Liver (tissue), 9 donors: ENCODE data around the gene BARHL1. TPM values are rescaled to one million over a fixed set of nuclear protein-coding genes. Genes with fewer than 3 reads are reported as not detected.

Source experiments
- DNase-seq: peaks from one replicate; pipeline ENCODE4 v3.0.0-alpha.2; 2017; ENCODE audit warnings: low spot score
- H3K27ac ChIP-seq, 2 donors: one replicate each; pipeline ENCODE4 v1.7.0; 2013; ENCODE audit warnings: inconsistent platforms in 2 of 2, low read length in 2 of 2, control low read depth in 1 of 2, low read depth in 1 of 2, mild to moderate bottlenecking in 1 of 2
- H3K27me3 ChIP-seq, 4 donors: one replicate each; pipeline versions ENCODE4 v1.6.1 to v1.7.0; 2013; ENCODE audit warnings: low read length in 3 of 4, inconsistent platforms in 1 of 4, mild to moderate bottlenecking in 1 of 4, moderate library complexity in 1 of 4; ENCODE audit not compliant: control insufficient read depth in 4 of 4, insufficient read depth in 4 of 4
- H3K36me3 ChIP-seq, 4 donors: one replicate each; pipeline versions ENCODE4 v1.6.1 to v1.7.0; 2013; ENCODE audit warnings: low read length in 3 of 4, mild to moderate bottlenecking in 3 of 4, low read depth in 1 of 4, moderate library complexity in 1 of 4; ENCODE audit not compliant: control insufficient read depth in 4 of 4, insufficient read depth in 3 of 4
- H3K4me1 ChIP-seq, 4 donors: one replicate each; pipeline versions ENCODE4 v1.6.1 to v1.7.0; 2013; ENCODE audit warnings: low read length in 3 of 4, mild to moderate bottlenecking in 3 of 4, moderate library complexity in 1 of 4; ENCODE audit not compliant: control insufficient read depth in 4 of 4, insufficient read depth in 4 of 4
- H3K4me3 ChIP-seq, 3 donors: one replicate each; pipeline versions ENCODE4 v1.6.1 to v1.7.0; 2013; ENCODE audit warnings: low read length in 3 of 3, control low read depth in 1 of 3, low read depth in 1 of 3, mild to moderate bottlenecking in 1 of 3
- H3K9ac ChIP-seq, 2 donors: one replicate each; pipeline ENCODE4 v1.7.0; 2013; ENCODE audit warnings: low read length in 2 of 2, mild to moderate bottlenecking in 2 of 2, moderate library complexity in 2 of 2, control low read depth in 1 of 2, low read depth in 1 of 2
- H3K9me3 ChIP-seq, 4 donors: one replicate each; pipeline versions ENCODE4 v1.6.1 to v1.7.0; 2013; ENCODE audit warnings: low read length in 3 of 4; ENCODE audit not compliant: control insufficient read depth in 4 of 4
- EGR1 ChIP-seq, 2 donors: IDR thresholded peaks; 2 replicates each; pipeline ENCODE4 v1.6.1; 2016 to 2018; ENCODE audit warnings: antibody characterized with exemption in 2 of 2, low read depth in 2 of 2
- FOXA1 ChIP-seq: IDR thresholded peaks from 2 replicates; pipeline ENCODE4 v1.6.1; 2016; ENCODE audit warnings: antibody characterized with exemption
- FOXA2 ChIP-seq: IDR thresholded peaks from 2 replicates; pipeline ENCODE4 v1.6.1; 2016; ENCODE audit warnings: antibody characterized with exemption
- GABPA ChIP-seq, 2 donors: IDR thresholded peaks in 1 of 2; conservative IDR thresholded peaks in 1 of 2; 2 replicates each; pipeline ENCODE4 v1.6.1; 2016; ENCODE audit warnings: antibody characterized with exemption in 2 of 2, mild to moderate bottlenecking in 1 of 2, moderate library complexity in 1 of 2
- HNF4A ChIP-seq, 2 donors: conservative IDR thresholded peaks; 2 replicates each; pipeline ENCODE4 v1.6.1; 2016; ENCODE audit warnings: antibody characterized with exemption in 2 of 2, mild to moderate bottlenecking in 2 of 2
- HNF4G ChIP-seq: IDR thresholded peaks from 2 replicates; pipeline ENCODE4 v1.6.1; 2016; ENCODE audit warnings: antibody characterized with exemption
- JUND ChIP-seq, 2 donors: IDR thresholded peaks; 2 replicates each; pipeline ENCODE4 v1.6.1; 2016; ENCODE audit warnings: antibody characterized with exemption in 2 of 2
- NR2F2 ChIP-seq: IDR thresholded peaks from 2 replicates; pipeline ENCODE4 v1.6.1; 2016; ENCODE audit warnings: antibody characterized with exemption
- RAD21 ChIP-seq, 2 donors: IDR thresholded peaks; 2 replicates each; pipeline ENCODE4 v1.6.1; 2016; ENCODE audit warnings: antibody characterized with exemption in 2 of 2, mild to moderate bottlenecking in 2 of 2
- RXRA ChIP-seq, 2 donors: IDR thresholded peaks; 2 replicates each; pipeline ENCODE4 v1.6.1; 2017 to 2018; ENCODE audit warnings: antibody characterized with exemption in 2 of 2, mild to moderate bottlenecking in 1 of 2
- SP1 ChIP-seq: IDR thresholded peaks from 2 replicates; pipeline ENCODE4 v1.6.1; 2018; ENCODE audit warnings: antibody characterized with exemption, mild to moderate bottlenecking
- TAF1 ChIP-seq: conservative IDR thresholded peaks from 2 replicates; pipeline ENCODE4 v1.6.1; 2016; ENCODE audit warnings: antibody characterized with exemption, mild to moderate bottlenecking
- YY1 ChIP-seq: IDR thresholded peaks from 2 replicates; pipeline ENCODE4 v1.6.1; 2016; ENCODE audit warnings: antibody characterized with exemption, mild to moderate bottlenecking
- WGBS: extraction: QIAGEN DNeasy Blood & Tissue Kit; methylation state at CpG from one replicate; pipeline ENCODE4 v1.1.7; 2013; 5-methylcytosine and 5-hydroxymethylcytosine counted together
- polyA plus RNA-seq, 2 donors: library from polyadenylated mRNA; stranded (reverse) in 1 of 2; unstranded in 1 of 2; fragments of 200-250 nt in 1 of 2; fragments of >200 nt in 1 of 2; fragmentation: Nextera tagmentation in 1 of 2; extraction: Ambion mirVana in 1 of 2; gene quantifications; one replicate each; pipeline versions ENCODE4 v1.2.1 to v1.2.3, GENCODE V29; 2013 to 2015
- total RNA-seq, 2 donors: library from RNA; depleted of rRNA; stranded (reverse); fragments of >200 nt; gene quantifications; one replicate each; pipeline ENCODE4 v1.2.3, GENCODE V29; 2014
- TF ChIP-seq, protein P1 (sequence below): IDR thresholded peaks from 2 replicates; pipeline ENCODE4 v1.6.1; 2016; ENCODE audit warnings: antibody characterized with exemption
- TF ChIP-seq, protein P2 (sequence below): fragments of 150-350 bp; IDR thresholded peaks from 2 replicates; pipeline ENCODE4 v1.5.1; 2017; ENCODE audit warnings: improper control_type of control experiment, low read depth, low read length; ENCODE audit not compliant: missing input control
- TF ChIP-seq, protein P3 (sequence below): IDR thresholded peaks from 2 replicates; pipeline ENCODE4 v1.6.1; 2016; ENCODE audit warnings: antibody characterized with exemption, mild to moderate bottlenecking
- TF ChIP-seq, protein P4 (sequence below): IDR thresholded peaks from 2 replicates; pipeline ENCODE4 v1.6.1; 2016; ENCODE audit warnings: antibody characterized with exemption
- TF ChIP-seq, protein P5 (sequence below): IDR thresholded peaks from 2 replicates; pipeline ENCODE4 v1.6.1; 2016; ENCODE audit warnings: antibody characterized with exemption
- donor health status: healthy.
- donor health status: healthy.
- donor health status: healthy.
- donor health status: healthy.
- donor health status: healthy.

BARHL1 gene
- total and polyA plus RNA-seq, 4 donors, result not detected

DNA sequence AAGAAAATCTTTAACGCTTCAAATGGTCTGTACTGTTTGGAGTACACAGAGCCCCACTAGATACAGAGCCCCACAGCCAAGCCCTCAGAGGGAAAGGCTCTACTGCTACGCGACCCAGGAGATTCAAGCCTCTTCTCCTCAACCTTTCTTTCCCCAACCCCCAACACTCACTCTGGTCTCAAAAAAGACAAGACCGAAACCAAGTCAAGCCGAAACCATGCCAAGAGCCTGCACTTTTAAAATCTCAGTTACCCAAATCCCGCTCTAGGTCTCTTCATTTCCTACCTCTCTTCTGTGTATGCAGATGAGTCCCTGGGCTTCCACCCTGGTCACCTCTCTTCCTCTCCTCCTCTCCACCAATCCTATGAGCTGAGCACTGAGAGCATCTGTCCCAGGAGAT is 31.9 kb downstream of the BARHL1 start:
- peaks cover 6 to 71% (median 39%) of the 10 kb centered on the region in 4 donors for H3K36me3 ChIP-seq
- H3K27ac ChIP-seq, result no peak overlapping the region
- 80% methylated on average over 6 of the region's 6 CpGs for WGBS

DNA sequence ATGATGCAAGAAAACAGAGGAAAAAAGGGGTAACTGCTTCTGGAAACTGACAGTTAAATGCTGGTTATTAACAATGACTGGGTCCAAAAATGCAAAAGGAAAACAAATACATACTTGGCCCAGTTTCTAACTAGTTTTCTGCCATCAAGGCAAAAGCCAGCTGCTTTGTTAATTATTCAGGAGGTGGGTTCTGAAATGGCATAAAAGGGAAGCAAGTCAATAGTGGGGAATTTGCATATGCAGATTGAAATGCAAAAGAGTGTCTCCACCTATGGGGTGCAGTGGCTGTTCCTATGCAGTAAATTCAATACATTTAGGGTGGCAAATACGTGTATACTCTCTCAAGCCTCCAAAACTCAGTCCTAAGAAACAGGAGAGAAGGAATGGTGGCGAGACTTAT is 33.4 kb downstream of the BARHL1 start:
- TF ChIP-seq RXRA (IDR thresholded peaks at IDR 0.05) (no peak), FOXA2 (no peak), HNF4G (no peak), SP1 (no peak), HNF4A (conservative IDR thresholded peaks at IDR 0.05) (no peak), YY1 (no peak), NR2F2 (no peak), JUND (IDR thresholded peaks at IDR 0.05) (no peak), TAF1 (no peak), GABPA (IDR thresholded peaks at IDR 0.05 in 1 of 2, conservative IDR thresholded peaks at IDR 0.05 in 1 of 2) (no peak), FOXA1 (no peak), RAD21 (IDR thresholded peaks at IDR 0.05) (no peak), EGR1 (IDR thresholded peaks at IDR 0.05; ENCODE audit: low read depth in 2 of 2) (no peak)
- TF ChIP-seq, protein P1, sequence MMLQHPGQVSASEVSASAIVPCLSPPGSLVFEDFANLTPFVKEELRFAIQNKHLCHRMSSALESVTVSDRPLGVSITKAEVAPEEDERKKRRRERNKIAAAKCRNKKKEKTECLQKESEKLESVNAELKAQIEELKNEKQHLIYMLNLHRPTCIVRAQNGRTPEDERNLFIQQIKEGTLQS, result no peak
- TF ChIP-seq, protein P2, sequence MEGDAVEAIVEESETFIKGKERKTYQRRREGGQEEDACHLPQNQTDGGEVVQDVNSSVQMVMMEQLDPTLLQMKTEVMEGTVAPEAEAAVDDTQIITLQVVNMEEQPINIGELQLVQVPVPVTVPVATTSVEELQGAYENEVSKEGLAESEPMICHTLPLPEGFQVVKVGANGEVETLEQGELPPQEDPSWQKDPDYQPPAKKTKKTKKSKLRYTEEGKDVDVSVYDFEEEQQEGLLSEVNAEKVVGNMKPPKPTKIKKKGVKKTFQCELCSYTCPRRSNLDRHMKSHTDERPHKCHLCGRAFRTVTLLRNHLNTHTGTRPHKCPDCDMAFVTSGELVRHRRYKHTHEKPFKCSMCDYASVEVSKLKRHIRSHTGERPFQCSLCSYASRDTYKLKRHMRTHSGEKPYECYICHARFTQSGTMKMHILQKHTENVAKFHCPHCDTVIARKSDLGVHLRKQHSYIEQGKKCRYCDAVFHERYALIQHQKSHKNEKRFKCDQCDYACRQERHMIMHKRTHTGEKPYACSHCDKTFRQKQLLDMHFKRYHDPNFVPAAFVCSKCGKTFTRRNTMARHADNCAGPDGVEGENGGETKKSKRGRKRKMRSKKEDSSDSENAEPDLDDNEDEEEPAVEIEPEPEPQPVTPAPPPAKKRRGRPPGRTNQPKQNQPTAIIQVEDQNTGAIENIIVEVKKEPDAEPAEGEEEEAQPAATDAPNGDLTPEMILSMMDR, result no peak
- TF ChIP-seq, protein P3, sequence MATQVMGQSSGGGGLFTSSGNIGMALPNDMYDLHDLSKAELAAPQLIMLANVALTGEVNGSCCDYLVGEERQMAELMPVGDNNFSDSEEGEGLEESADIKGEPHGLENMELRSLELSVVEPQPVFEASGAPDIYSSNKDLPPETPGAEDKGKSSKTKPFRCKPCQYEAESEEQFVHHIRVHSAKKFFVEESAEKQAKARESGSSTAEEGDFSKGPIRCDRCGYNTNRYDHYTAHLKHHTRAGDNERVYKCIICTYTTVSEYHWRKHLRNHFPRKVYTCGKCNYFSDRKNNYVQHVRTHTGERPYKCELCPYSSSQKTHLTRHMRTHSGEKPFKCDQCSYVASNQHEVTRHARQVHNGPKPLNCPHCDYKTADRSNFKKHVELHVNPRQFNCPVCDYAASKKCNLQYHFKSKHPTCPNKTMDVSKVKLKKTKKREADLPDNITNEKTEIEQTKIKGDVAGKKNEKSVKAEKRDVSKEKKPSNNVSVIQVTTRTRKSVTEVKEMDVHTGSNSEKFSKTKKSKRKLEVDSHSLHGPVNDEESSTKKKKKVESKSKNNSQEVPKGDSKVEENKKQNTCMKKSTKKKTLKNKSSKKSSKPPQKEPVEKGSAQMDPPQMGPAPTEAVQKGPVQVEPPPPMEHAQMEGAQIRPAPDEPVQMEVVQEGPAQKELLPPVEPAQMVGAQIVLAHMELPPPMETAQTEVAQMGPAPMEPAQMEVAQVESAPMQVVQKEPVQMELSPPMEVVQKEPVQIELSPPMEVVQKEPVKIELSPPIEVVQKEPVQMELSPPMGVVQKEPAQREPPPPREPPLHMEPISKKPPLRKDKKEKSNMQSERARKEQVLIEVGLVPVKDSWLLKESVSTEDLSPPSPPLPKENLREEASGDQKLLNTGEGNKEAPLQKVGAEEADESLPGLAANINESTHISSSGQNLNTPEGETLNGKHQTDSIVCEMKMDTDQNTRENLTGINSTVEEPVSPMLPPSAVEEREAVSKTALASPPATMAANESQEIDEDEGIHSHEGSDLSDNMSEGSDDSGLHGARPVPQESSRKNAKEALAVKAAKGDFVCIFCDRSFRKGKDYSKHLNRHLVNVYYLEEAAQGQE, result no peak
- TF ChIP-seq, protein P4, sequence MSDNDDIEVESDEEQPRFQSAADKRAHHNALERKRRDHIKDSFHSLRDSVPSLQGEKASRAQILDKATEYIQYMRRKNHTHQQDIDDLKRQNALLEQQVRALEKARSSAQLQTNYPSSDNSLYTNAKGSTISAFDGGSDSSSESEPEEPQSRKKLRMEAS, result no peak
- TF ChIP-seq, protein P5, sequence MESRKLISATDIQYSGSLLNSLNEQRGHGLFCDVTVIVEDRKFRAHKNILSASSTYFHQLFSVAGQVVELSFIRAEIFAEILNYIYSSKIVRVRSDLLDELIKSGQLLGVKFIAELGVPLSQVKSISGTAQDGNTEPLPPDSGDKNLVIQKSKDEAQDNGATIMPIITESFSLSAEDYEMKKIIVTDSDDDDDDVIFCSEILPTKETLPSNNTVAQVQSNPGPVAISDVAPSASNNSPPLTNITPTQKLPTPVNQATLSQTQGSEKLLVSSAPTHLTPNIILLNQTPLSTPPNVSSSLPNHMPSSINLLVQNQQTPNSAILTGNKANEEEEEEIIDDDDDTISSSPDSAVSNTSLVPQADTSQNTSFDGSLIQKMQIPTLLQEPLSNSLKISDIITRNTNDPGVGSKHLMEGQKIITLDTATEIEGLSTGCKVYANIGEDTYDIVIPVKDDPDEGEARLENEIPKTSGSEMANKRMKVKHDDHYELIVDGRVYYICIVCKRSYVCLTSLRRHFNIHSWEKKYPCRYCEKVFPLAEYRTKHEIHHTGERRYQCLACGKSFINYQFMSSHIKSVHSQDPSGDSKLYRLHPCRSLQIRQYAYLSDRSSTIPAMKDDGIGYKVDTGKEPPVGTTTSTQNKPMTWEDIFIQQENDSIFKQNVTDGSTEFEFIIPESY, result no peak
- Histone ChIP-seq H3K4me1 (no peaks in the 10 kb centered on the region), H3K4me3 (no peak overlapping the region), H3K27me3 (no peaks in the 10 kb centered on the region), H3K9me3 (no peaks in the 10 kb centered on the region), H3K9ac (no peak overlapping the region), H3K27ac (no peak overlapping the region), H3K36me3 (peaks cover 6 to 65% (median 37%) of the 10 kb centered on the region in 4 donors)
- DNase-seq, result no peak
- WGBS, result 93% methylated on average over 2 of the region's 2 CpGs

More for the DNA sequence above, 31.9 kb downstream of the BARHL1 start:
- DNase-seq, result no peak
- TF ChIP-seq SP1 (no peak), FOXA1 (no peak), RAD21 (IDR thresholded peaks at IDR 0.05) (no peak), YY1 (no peak), FOXA2 (no peak), HNF4G (no peak), NR2F2 (no peak)
- TF ChIP-seq, protein P4, result no peak
- TF ChIP-seq, protein P1, result no peak
- TF ChIP-seq, protein P5, result no peak
- Histone ChIP-seq H3K4me3 (no peak overlapping the region), H3K27me3 (no peaks in the 10 kb centered on the region), H3K9ac (no peak overlapping the region), H3K4me1 (no peaks in the 10 kb centered on the region), H3K9me3 (no peaks in the 10 kb centered on the region)
